HG02678 (cell line): ENCODE measurements around the gene NUDT10.
"Not testable (repeated sequence)": the region's sequence is repeated elsewhere in the genome, so short reads cannot be mapped to it uniquely, and the experiment has no call there.

ENCODE experiments used
- ATAC-seq: cut with Tn5 transposase; IDR thresholded peaks from one replicate; pipeline ENCODE4 v1.9.1; 2021; ENCODE audit warnings: mild to moderate bottlenecking, moderate library complexity; ENCODE audit not compliant: unreplicated experiment

The NUDT10 gene

DNA sequence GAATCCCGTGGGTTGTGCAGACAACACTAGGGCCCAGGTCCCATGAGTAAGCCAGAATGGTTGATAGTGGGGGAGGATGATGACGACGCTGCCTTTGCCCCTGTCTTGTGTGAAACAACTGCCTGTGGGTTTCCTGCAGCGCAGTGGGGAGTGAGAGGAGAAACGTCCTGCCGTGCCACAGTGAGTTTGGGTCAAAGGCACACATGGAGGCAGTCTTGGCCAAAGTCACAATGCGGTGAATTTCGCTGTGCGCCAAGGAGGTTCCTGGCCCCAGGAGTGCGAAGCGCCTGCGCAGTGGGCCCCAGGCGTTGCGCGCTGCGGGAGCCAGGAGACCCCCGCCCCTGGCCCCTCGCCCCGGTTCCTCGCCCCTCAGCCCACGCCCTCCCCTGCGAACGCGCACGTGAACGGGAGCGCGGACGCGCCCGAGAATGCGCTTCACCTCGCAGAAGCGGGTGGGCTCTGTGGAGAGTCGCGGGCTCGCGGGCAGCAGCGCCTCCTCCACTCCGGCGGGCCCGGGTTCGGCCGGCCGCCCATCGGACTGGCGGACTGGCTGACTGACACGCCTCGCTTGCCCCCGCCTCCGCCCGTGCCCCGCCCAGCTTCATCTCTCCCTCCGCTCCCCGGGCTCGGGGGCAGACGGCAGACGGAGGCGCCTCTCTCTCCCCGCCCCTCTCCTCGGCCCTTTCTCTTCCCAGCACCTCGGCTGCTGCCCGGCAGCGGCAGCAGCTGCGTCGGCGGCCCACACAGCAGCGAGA, at the start of gene NUDT10:
Gene NUDT10 (plus strand): TSS at position 635 of the 755 bp plus-strand sequence. CDS start 144 bp downstream, outside the sequence.
- no peak for ATAC-seq

DNA sequence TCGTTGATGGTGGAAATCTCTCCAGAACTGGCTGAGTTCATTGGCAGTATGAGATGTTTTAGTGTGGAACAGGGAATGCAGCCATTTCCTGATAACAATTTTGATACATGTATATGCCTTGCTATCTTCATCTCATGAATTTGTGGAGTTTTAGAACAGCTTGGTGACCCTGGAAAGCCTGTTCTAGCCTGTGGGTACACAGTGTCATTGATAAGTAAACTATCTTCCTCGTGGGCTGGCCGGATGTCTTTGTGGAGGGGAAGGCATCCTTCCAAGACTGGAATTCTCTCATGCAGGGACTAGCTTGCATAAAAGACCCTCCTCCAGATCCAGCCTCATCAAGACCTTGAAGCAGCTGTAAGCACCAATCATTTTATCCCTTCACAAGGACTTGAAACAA, 40.2 kb upstream of the NUDT10 start:
- ATAC-seq = no peak

DNA sequence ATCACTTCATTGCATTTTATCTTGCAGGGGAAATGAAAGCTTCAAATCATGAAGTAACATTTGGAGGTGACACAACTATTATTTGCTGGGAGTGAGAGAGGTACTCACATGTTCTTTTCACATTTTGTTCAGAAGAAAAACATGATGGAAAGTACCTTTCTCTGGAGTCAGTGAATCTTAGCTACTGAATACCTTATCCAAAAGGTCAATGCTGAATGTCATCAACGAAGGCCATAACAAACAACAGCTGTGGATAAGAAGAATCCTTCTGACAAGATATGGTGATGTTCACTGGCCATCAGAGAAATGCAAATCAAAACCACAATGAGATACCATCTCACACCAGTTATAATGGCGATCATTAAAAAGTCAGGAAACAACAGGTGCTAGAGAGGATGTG, 36.5 kb upstream of the NUDT10 start:
- no peak for ATAC-seq

DNA sequence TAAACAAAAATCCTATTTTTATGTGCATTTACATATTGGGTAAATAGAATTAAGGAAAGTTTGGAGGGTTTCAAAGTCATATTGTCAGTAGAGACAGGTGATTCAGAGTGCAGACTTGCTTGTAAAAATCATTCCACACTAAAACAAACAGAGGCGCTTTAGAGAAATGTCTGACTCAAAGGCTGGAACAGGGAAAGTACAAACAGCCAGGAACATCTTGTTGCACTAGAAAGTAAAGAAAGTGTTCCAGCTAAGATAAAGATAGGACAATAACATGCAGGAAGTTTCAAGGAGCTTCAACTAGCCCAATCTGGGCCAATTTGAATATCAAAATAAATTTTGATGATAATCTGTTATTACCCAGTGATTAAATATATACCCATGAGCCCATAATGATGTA, 16.4 kb upstream of the NUDT10 start:
- ATAC-seq = no peak

DNA sequence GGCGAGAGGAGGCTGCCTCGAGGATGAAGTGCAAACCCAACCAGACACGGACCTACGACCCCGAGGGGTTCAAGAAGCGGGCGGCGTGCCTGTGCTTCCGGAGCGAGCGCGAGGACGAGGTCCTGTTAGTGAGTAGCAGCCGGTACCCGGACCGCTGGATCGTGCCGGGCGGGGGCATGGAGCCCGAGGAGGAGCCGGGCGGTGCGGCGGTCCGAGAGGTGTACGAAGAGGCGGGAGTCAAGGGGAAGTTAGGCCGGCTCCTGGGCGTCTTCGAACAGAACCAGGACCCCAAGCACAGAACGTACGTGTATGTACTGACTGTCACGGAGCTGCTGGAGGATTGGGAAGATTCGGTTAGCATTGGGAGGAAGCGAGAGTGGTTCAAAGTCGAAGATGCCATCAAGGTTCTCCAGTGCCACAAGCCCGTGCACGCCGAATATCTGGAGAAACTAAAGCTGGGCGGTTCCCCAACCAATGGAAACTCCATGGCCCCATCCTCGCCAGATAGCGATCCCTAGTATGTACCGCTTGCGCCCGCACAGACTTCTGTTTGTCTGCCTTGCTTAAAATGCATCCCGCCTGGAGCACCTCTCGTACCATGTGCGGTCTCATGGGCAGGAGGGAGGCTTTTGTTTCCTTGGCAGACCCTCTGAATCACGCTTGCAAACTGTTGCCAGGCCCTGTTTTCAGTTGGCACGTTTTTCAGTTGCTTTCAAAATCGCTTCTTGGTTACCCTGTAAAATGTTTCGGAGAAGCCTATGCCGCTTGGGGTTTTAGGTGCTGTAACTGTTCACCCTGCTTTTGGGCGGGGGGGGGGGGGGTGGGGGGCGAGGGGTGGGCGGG, 542 bp downstream of the NUDT10 start:
- not testable (repeated sequence) for ATAC-seq

DNA sequence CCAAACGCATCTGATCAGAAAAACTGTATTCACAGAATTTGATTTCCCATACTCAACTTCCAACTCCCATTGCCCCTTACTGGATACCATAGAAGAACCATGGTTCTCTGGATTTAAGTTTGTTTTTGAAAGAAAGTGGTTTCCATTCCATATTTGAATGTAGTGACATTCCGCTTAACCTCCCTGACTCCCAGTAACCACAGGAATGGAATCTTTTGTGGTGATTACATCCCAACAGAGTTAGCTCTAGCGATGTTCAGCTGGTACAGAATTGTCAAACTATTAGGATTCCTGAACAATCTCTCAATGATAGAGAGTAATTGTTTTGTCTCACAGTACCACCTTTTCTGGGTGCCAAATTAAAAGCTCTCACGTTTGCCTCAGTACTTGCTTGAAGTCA, 1.7 kb downstream of the NUDT10 start:
- ATAC-seq = no peak

DNA sequence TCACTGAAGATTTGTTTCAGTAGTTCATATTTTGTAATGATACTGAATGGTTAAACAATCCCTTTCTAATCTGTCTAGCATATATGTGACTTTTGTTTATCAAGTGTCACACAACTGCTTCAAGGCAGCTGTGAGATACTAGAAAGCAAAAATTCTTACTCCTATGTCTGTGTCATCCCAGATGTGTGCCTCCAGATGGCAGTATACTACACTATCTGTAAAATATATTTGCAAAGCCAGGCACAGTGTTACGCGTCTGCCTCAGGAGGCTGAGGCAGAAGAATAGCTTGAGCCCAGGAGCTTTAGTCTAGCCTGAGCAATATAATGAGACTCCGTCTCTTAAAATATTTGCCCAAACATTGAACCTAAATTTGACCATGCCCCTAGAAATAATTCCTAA, 4.0 kb downstream of the NUDT10 start:
- ATAC-seq = no peak

DNA sequence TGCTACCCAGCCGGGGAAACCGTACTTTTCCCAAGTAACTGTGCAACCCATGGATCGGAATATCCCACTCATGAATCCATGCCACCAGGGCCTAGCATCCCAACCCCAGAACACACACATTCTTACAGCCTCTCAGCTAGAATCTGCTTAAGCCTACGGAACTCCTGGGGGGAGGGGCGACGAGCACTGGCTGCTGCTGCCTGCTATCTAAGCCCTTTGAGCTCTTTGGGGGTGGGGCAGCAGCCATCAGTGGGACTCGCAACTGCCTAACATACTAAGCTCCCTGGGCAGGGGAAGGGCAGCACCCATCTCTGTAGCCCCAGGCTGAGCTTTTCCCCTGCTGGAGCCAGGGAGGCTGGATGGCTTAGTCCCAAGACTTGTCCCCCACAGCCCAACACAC, 28.6 kb downstream of the NUDT10 start:
- ATAC-seq = no peak

DNA sequence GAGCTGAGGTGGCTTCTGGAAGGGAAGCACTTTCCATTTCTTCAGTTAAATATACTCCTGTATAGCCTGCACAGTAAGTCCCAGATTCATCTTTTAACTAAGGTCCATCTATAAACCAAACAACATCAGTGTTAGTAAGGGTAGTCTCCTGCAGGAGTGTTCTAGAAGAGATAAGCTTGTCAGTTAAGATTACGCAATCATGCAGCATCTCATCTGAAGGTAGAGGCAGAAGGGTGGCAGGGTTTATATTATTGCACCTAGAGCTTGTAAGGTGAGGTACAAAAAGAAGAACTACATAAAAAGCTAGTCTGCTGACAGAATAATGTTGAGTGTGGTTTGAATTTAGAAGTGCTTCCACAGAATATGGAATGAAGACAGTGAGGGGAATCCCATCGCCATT, 44.0 kb downstream of the NUDT10 start:
- no peak for ATAC-seq
